DND-41 (cell line): ENCODE results near the gene ZNF786.

Experiments
- ATAC-seq: fragments of 200-7000 bp; cut with Tn5 transposase; 3 replicates; pipeline ENCODE4 v1.9.1; 2021; ENCODE audit warnings: low read depth; ENCODE audit not compliant: insufficient read depth
- DNase-seq: peaks from one replicate; pipeline ENCODE4 v3.0.0-alpha.2; 2020
- H2AFZ ChIP-seq: 2 replicates; pipeline ENCODE4 v1.6.0; 2012; ENCODE audit warnings: low read depth, low read length
- H3K27ac ChIP-seq: 2 replicates; pipeline ENCODE4 v1.5.1; 2012; ENCODE audit warnings: low read length, inconsistent platforms
- H3K27me3 ChIP-seq: fragments of 200-600 bp; sonication (generic); 2 replicates; pipeline ENCODE4 v1.6.0; 2012; ENCODE audit warnings: low read length, mild to moderate bottlenecking, inconsistent platforms; ENCODE audit not compliant: insufficient read depth, poor library complexity
- H3K36me3 ChIP-seq: 2 replicates; pipeline ENCODE4 v1.5.1; 2012; ENCODE audit warnings: low read length, inconsistent platforms; ENCODE audit not compliant: insufficient read depth
- H3K4me1 ChIP-seq: 2 replicates; pipeline ENCODE4 v1.5.1; 2012; ENCODE audit warnings: mild to moderate bottlenecking, low read length; ENCODE audit not compliant: insufficient read depth
- H3K4me2 ChIP-seq: 2 replicates; pipeline ENCODE4 v1.6.0; 2012; ENCODE audit warnings: mild to moderate bottlenecking, moderate library complexity, low read length, inconsistent platforms; ENCODE audit not compliant: insufficient read depth
- H3K4me3 ChIP-seq, 2 experiments: fragments of 200-600 bp in 1 of 2; shearing (Covaris generic) in 1 of 2; 2 replicates each; pipeline ENCODE4 v1.5.1; 2012 to 2016; ENCODE audit warnings: inconsistent platforms in 2 of 2, low read length in 2 of 2, mild to moderate bottlenecking in 2 of 2, low read depth in 1 of 2, moderate library complexity in 1 of 2
- H3K79me2 ChIP-seq: 2 replicates; pipeline ENCODE4 v1.6.0; 2012; ENCODE audit warnings: low read length, inconsistent platforms; ENCODE audit not compliant: insufficient read depth
- H3K9ac ChIP-seq: 2 replicates; pipeline ENCODE4 v1.6.0; 2012; ENCODE audit warnings: low read depth, mild to moderate bottlenecking, inconsistent platforms, low read length, moderate library complexity
- H3K9me3 ChIP-seq: 2 replicates; pipeline ENCODE4 v1.5.1; 2012; ENCODE audit warnings: low read length, moderate library complexity, mild to moderate bottlenecking, inconsistent platforms; ENCODE audit not compliant: insufficient read depth, severe bottlenecking
- H4K20me1 ChIP-seq: 2 replicates; pipeline ENCODE4 v1.6.0; 2012; ENCODE audit warnings: low read length; ENCODE audit not compliant: insufficient read depth
- EZH2 ChIP-seq: IDR thresholded peaks from 3 replicates; pipeline ENCODE4 v1.6.1; 2012; ENCODE audit warnings: borderline replicate concordance, low read depth, mild to moderate bottlenecking, moderate library complexity, low read length, inconsistent platforms; ENCODE audit not compliant: severe bottlenecking
- TF ChIP-seq, protein P1 (sequence below): IDR thresholded peaks from 2 replicates; pipeline ENCODE4 v1.5.1; 2012; ENCODE audit warnings: borderline replicate concordance, low read length, moderate library complexity, mild to moderate bottlenecking; ENCODE audit not compliant: poor library complexity, severe bottlenecking; ENCODE audit errors: extremely low read depth

Gene ZNF786

DNA sequence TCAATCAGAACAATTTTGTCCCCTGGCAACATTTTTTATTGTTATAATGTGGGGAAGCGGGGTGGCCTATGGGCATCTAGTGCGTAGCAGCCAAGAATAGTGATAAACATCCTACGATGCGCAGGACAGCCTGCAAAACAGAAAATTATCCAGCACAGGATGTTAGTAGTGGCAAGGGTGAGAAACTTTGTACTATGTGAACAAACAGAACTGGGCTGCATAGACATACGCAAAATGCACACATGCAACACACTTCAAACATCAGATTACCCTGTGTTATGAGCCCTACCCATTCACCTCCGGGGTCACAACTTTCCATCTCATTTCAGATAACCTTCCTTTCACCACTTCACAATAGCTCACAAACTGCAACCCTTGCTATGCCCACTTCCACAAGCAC lies 3.1 kb downstream of the ZNF786 start:
- no peak for DNase-seq
- Histone ChIP-seq H3K79me2 (peaks cover 63% of the 10 kb centered on the region), H3K4me2 (no peak overlapping the region), H3K27ac (no peak overlapping the region), H3K9me3 (no peaks in the 10 kb centered on the region), H3K36me3 (peaks cover 10% of the 10 kb centered on the region), H3K4me1 (peaks cover 18% of the 10 kb centered on the region), H3K4me3 (no peak overlapping the region), H2AFZ (no peak overlapping the region), H3K27me3 (no peaks in the 10 kb centered on the region), H3K9ac (no peak overlapping the region), H4K20me1 (no peaks in the 10 kb centered on the region)
- TF ChIP-seq, protein P1, sequence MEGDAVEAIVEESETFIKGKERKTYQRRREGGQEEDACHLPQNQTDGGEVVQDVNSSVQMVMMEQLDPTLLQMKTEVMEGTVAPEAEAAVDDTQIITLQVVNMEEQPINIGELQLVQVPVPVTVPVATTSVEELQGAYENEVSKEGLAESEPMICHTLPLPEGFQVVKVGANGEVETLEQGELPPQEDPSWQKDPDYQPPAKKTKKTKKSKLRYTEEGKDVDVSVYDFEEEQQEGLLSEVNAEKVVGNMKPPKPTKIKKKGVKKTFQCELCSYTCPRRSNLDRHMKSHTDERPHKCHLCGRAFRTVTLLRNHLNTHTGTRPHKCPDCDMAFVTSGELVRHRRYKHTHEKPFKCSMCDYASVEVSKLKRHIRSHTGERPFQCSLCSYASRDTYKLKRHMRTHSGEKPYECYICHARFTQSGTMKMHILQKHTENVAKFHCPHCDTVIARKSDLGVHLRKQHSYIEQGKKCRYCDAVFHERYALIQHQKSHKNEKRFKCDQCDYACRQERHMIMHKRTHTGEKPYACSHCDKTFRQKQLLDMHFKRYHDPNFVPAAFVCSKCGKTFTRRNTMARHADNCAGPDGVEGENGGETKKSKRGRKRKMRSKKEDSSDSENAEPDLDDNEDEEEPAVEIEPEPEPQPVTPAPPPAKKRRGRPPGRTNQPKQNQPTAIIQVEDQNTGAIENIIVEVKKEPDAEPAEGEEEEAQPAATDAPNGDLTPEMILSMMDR = no peak
- TF ChIP-seq EZH2 = no peak
- no peak for ATAC-seq

DNA sequence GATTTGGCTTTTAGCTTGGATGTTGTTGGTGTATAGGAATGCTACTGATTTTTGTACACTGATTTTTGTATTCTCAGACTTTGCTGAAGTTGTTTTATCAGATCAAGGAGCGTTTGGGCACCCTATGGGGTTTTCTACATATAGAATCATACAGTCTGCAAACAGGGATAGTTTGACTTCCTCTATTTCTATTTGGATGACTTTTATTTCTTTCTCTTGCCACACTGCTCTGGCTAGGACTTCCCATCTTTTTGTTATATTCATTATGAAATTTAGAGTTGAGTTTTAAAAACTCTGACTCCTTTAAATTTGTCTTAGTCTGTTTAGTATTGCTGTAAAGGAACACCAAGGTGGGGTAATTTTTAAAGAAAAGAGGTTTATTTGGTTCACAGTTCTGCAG lies 4.7 kb downstream of the ZNF786 start:
- TF ChIP-seq, protein P1 = no peak
- TF ChIP-seq EZH2 = no peak
- Histone ChIP-seq H3K9me3 (no peaks in the 10 kb centered on the region), H3K4me3 (no peak overlapping the region), H3K27ac (no peak overlapping the region), H3K36me3 (peaks cover 10% of the 10 kb centered on the region), H4K20me1 (no peaks in the 10 kb centered on the region), H3K27me3 (no peaks in the 10 kb centered on the region), H3K79me2 (peaks cover 63% of the 10 kb centered on the region), H3K4me1 (peaks cover 11% of the 10 kb centered on the region), H3K9ac (no peak overlapping the region), H3K4me2 (no peak overlapping the region), H2AFZ (no peak overlapping the region)
- DNase-seq (no peak), ATAC-seq (no peak)

DNA sequence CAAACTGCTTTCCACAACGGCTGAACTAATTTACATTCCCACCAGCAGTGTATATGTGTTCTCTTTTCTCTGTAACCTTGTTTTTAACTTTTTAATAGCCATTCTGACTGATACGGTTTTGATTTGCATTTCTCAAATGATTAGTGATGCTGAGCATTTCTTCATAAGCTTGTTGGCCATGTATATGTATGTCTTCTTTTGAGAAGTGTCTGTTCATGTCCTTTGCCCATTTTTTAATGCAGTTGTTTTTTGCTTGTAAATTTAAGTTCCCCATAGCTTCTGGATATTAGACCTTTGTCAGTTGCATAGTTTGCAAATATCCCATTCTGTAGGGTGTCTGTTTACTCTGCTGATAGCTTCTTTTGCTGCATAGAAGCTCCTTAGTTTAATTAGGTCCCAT lies 6.1 kb downstream of the ZNF786 start:
- peaks cover 63% of the 10 kb centered on the region for H3K79me2 ChIP-seq
- H3K4me1 ChIP-seq = peaks cover 5% of the 10 kb centered on the region
- no peaks in the 10 kb centered on the region for H3K27me3 ChIP-seq
- H3K9me3 ChIP-seq = no peaks in the 10 kb centered on the region
- no peak overlapping the region for H3K4me2 ChIP-seq
- TF ChIP-seq, protein P1 = no peak
- no peak for TF ChIP-seq EZH2
- H3K36me3 ChIP-seq = peaks cover 19% of the 10 kb centered on the region
- no peak overlapping the region for H3K9ac ChIP-seq
- H2AFZ ChIP-seq = no peak overlapping the region
- no peak overlapping the region for H3K4me3 ChIP-seq
- no peak overlapping the region for H3K27ac ChIP-seq
- DNase-seq (no peak), ATAC-seq (no peak)
- no peaks in the 10 kb centered on the region for H4K20me1 ChIP-seq

DNA sequence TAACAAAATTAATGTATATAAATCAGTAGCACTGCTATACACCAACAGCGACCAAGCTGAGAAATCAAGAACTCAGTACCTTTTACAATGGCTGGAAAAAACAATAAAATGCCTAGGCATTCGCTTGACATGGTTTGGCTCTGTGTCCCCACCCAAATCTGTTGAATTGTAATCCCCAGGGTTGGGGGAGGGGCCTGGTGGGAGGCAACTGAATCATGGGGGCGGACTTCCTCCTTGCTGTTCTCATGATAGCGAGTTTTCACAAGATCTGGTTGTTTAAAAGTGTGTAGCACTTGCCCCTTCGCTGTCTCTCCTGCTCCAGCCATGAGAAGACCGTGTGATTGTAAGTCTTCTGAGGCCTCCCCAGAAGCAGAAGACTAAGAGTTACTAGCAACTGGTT lies 8.6 kb downstream of the ZNF786 start:
- Histone ChIP-seq H4K20me1 (no peaks in the 10 kb centered on the region), H3K27me3 (no peaks in the 10 kb centered on the region), H2AFZ (no peak overlapping the region), H3K27ac (no peak overlapping the region), H3K79me2 (peaks cover 40% of the 10 kb centered on the region), H3K36me3 (peaks cover 20% of the 10 kb centered on the region), H3K4me1 (no peaks in the 10 kb centered on the region), H3K4me2 (no peak overlapping the region), H3K4me3 (no peak overlapping the region), H3K9me3 (no peaks in the 10 kb centered on the region), H3K9ac (no peak overlapping the region)
- DNase-seq (peak; percentile 31), ATAC-seq (no peak)
- no peak for TF ChIP-seq EZH2
- TF ChIP-seq, protein P1 = no peak
